Measurements from ENCODE around the gene CXorf65.

Gene CXorf65

DNA sequence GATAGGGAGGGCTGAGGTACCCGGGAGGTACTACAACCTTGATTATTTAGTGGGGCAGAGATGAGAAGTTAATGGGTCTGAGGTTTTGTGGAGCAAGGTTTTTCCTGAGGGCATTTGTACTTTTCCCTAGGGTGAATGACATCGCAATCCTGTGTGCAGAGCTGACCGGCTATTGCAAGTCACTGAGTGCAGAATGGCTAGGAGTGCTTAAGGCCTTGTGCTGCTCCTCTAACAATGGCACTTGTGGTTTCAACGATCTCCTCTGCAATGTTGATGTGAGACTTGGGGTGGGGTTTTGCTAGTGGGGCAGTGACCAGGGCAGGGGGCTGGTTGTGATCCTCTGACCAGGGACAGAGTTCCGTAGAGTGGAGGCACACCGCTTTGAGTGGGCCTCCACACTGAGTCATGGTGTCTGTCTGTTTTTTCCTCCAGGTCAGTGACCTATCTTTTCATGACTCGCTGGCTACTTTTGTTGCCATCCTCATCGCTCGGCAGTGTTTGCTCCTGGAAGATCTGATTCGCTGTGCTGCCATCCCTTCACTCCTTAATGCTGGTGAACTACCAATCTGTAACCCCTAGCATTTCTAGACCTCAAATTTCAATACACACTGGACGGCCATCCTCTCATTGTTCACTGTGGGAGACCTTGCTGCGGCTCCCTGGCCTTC lies 21.8 kb upstream of the CXorf65 start:
- H3K27ac ChIP-seq, result no peak overlapping the region
- H3K36me3 ChIP-seq, result peaks cover 63% of the 10 kb centered on the region
- H3K27me3 ChIP-seq (ENCODE audit: insufficient read depth, low read depth, severe bottlenecking), result peaks cover 3% of the 10 kb centered on the region
- no peak overlapping the region for H3K4me3 ChIP-seq (ENCODE audit: low read depth, low read length)
- no peak for DNase-seq
- TF ChIP-seq, protein P1, sequence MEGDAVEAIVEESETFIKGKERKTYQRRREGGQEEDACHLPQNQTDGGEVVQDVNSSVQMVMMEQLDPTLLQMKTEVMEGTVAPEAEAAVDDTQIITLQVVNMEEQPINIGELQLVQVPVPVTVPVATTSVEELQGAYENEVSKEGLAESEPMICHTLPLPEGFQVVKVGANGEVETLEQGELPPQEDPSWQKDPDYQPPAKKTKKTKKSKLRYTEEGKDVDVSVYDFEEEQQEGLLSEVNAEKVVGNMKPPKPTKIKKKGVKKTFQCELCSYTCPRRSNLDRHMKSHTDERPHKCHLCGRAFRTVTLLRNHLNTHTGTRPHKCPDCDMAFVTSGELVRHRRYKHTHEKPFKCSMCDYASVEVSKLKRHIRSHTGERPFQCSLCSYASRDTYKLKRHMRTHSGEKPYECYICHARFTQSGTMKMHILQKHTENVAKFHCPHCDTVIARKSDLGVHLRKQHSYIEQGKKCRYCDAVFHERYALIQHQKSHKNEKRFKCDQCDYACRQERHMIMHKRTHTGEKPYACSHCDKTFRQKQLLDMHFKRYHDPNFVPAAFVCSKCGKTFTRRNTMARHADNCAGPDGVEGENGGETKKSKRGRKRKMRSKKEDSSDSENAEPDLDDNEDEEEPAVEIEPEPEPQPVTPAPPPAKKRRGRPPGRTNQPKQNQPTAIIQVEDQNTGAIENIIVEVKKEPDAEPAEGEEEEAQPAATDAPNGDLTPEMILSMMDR (IDR thresholded peaks at IDR 0.05; ENCODE audit: low read depth, low read length), result no peak
- H3K9me3 ChIP-seq (ENCODE audit: severe bottlenecking), result no peaks in the 10 kb centered on the region

DNA sequence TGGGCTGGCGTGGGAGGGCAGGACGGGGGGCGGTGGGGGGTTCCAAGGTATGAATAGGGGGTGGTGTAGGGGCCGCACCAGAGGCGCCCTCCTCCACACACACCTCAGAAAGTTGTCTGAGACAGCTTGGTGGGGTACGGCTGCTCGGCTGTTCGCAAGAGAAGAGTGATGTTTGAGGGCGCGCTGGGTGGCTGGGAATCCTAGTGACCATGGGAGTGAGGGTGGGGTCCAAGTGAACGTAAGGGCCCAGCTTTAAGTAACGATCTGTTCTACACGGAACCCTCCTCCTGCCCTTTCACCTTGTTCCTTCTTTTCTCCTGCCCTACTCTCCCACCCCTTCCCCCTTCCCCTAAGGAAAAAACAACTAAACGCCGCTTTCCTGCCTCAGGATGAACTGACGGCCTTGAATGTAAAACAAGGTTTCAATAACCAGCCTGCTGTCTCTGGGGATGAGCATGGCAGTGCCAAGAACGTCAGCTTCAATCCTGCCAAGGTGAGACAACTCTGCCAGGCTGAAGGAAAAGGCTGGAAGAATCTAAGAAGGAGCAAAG lies 12.5 kb upstream of the CXorf65 start:
- Histone ChIP-seq H3K4me3 (ENCODE audit: low read depth, low read length) (peak overlapping the region; percentile 62), H3K27me3 (ENCODE audit: insufficient read depth, low read depth, severe bottlenecking) (peaks cover 21% of the 10 kb centered on the region), H3K36me3 (peaks cover 19% of the 10 kb centered on the region), H3K9me3 (ENCODE audit: severe bottlenecking) (no peaks in the 10 kb centered on the region), H3K27ac (no peak overlapping the region)
- DNase-seq, result no peak
- TF ChIP-seq, protein P1 (IDR thresholded peaks at IDR 0.05; ENCODE audit: low read depth, low read length), result no peak

DNA sequence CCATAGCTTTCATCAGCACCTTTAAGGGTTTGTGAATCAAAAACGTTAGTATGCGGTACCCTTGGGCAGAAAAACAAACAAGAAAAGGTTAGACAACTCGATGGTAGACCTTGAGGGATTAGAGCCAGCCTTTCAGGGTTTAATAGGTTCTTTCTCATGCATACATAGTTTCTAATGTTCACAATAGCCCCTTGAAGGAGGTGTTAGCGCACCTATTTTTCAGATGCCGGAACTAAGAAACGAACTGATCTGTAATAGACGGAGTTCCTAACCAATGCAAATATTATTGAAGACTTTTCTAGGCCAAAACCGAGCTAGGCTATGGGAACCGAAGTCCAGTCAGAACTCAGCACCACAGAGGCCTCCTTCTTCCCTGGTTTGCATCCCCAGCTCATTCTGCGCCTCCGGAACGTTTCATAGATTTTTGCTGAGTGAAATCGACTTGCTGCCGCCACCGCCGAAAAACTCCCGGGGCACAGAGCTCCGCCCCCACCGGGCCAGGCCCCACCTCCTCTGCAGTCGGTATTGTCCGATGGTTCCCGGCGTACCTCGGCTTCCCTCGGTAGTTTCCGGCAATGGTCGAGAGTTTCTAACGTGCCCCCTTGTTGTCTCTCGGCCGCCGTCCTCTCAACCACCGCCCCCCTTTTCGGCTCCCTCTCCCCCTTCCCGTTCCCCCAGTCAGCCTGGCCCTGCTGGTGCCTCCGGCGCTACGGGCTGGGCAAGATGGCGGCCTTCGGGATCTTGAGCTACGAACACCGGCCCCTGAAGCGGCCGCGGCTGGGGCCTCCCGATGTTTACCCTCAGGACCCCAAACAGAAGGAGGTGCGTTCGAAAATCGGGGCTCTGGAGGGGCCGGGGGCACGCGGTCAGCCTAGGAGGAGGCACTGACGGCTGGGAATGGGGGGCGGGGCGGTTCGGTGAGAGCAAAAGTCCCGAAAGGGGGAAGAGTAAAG lies 11.8 kb upstream of the CXorf65 start, which contains the start of gene MED12:
TSS of gene MED12 (plus strand) at position 565 of the 953 bp plus-strand sequence. CDS start at position 724, 159 bp downstream.
- peak within 1 kb of the TSS; percentile 62 for H3K4me3 ChIP-seq (ENCODE audit: low read depth, low read length)
- TF ChIP-seq, protein P1 (IDR thresholded peaks at IDR 0.05; ENCODE audit: low read depth, low read length), result no peak
- H3K9me3 ChIP-seq (ENCODE audit: severe bottlenecking), result no peaks in the 10 kb centered on the region
- H3K27ac ChIP-seq, result peak within 1 kb of the TSS; percentile 75
- peaks cover 11% of the 10 kb centered on the region for H3K36me3 ChIP-seq
- H3K27me3 ChIP-seq (ENCODE audit: insufficient read depth, low read depth, severe bottlenecking), result peaks cover 24% of the 10 kb centered on the region
- peak; percentile 83 for DNase-seq

DNA sequence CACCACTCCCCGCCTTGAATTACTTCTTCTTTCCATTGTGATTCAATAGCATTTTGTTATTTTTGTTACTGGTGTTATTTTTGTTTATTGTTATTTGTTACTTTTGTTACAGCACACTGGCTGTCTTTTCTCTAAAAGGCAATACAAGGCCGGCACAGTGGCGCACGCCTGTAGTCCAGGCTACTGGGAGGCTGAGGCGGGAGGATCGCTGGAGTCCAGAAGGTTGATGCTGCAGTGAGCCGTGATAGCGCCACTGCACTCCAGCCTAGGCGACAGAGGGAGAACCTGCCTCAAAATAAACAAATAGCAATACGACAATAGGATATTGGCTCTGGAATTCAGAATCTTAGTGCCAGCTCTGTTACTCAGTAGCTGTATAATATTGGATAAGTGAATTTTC lies 10.8 kb upstream of the CXorf65 start:
- TF ChIP-seq, protein P1 (IDR thresholded peaks at IDR 0.05; ENCODE audit: low read depth, low read length), result no peak
- Histone ChIP-seq H3K27me3 (ENCODE audit: insufficient read depth, low read depth, severe bottlenecking) (peaks cover 20% of the 10 kb centered on the region), H3K4me3 (ENCODE audit: low read depth, low read length) (no peak overlapping the region), H3K36me3 (peaks cover 3% of the 10 kb centered on the region; the same call in 1 of the 2 replicates), H3K9me3 (ENCODE audit: severe bottlenecking) (no peaks in the 10 kb centered on the region), H3K27ac (no peak overlapping the region)
- DNase-seq, result no peak

DNA sequence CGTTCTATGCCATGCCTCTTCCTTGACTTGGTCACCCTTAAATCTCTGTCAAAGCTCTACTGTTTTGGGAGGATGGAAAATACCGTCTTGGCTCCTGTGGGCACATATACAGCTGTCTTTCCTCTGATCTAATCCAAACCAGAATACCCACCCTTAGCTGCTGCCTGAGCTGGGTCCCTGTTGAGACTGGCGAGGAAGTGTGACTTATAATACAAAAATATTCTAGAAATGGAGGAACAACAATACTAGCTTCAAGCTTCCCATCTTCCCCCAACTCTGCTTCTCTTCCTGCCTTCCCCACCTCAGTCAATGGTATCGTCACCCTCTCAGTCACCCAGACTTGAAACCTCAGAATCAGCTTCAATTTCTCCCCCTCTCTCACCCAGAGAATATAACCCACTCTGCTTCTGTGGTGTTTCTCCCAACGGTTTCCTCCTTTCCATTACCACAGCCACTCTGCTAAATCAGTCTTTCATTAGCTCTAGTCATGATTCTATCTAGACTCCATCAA lies 5.4 kb upstream of the CXorf65 start:
- Histone ChIP-seq H3K9me3 (ENCODE audit: severe bottlenecking) (no peaks in the 10 kb centered on the region), H3K36me3 (no peaks in the 10 kb centered on the region), H3K27ac (no peak overlapping the region), H3K27me3 (ENCODE audit: insufficient read depth, low read depth, severe bottlenecking) (peaks cover 13% of the 10 kb centered on the region), H3K4me3 (ENCODE audit: low read depth, low read length) (no peak overlapping the region)
- TF ChIP-seq, protein P1 (IDR thresholded peaks at IDR 0.05; ENCODE audit: low read depth, low read length), result no peak
- DNase-seq, result no peak
